Keratinocyte (primary cell): ENCODE measurements around the gene NCEH1.

Source experiments
- EZH2 ChIP-seq: IDR thresholded peaks from one replicate; pipeline ENCODE4 v1.6.1; 2012; ENCODE audit warnings: inconsistent platforms, mild to moderate bottlenecking, low read length, moderate library complexity
- TF ChIP-seq, protein P1 (sequence below), 3 experiments: IDR thresholded peaks in 1 of 3; conservative IDR thresholded peaks in 1 of 3; optimal IDR thresholded peaks in 1 of 3; 2 replicates in 2 of 3; 3 replicates in 1 of 3; pipeline versions ENCODE3 to v1.5.1; 2011; ENCODE audit warnings: low read length in 3 of 3, mild to moderate bottlenecking in 3 of 3, moderate library complexity in 2 of 3, control low read depth in 1 of 3, inconsistent platforms in 1 of 3; ENCODE audit not compliant: insufficient read depth in 2 of 3; ENCODE audit errors: extremely low read depth in 1 of 3

DNA sequence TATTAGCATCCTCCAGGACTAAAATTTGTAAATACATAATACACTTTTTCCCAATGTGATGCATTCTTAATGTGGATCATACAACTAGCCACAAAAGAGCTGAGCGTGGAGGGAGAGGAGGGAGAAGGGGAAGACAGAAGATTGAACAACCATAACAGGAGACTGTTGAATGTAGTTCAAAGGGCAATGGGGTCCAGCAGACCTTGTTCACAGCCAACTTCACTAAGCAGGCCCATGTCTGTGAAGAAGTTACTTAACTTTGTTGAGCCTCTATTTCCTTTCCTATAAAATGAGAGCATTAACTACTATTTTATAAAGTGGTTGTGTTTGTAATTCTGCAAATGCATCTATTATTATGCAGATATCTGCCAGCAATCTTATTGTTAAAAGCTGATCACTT is 13.3 kb downstream of the NCEH1 start:
- TF ChIP-seq, protein P1, sequence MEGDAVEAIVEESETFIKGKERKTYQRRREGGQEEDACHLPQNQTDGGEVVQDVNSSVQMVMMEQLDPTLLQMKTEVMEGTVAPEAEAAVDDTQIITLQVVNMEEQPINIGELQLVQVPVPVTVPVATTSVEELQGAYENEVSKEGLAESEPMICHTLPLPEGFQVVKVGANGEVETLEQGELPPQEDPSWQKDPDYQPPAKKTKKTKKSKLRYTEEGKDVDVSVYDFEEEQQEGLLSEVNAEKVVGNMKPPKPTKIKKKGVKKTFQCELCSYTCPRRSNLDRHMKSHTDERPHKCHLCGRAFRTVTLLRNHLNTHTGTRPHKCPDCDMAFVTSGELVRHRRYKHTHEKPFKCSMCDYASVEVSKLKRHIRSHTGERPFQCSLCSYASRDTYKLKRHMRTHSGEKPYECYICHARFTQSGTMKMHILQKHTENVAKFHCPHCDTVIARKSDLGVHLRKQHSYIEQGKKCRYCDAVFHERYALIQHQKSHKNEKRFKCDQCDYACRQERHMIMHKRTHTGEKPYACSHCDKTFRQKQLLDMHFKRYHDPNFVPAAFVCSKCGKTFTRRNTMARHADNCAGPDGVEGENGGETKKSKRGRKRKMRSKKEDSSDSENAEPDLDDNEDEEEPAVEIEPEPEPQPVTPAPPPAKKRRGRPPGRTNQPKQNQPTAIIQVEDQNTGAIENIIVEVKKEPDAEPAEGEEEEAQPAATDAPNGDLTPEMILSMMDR (optimal IDR thresholded peaks at IDR 0.05 in 1 of 3, IDR thresholded peaks at IDR 0.05 in 1 of 3, conservative IDR thresholded peaks at IDR 0.05 in 1 of 3; ENCODE audit: extremely low read depth in 1 of 3, insufficient read depth in 2 of 3, low read length in 3 of 3) = no peak
- no peak for TF ChIP-seq EZH2
